Measurements from ENCODE around the gene PAFAH1B1.

DNA sequence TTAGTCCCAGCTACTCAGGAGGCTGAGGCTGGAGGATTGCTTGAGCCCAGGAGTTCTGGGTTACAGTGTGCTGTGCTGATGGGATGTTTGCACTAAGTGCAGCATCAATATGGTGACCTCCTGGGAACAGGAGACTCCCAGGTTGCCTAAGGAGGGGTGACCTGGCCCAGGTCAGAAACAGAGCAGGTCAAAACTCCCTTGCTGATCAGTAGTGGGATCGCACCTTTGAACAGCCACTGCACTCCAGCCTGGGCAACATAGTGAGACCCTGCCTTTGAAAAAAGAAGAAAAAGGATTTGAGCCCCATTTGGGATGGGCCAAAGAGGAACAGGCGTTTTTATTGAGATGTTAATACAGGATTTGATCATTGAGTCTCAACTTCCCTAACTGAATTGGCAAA, 87.5 kb downstream of the PAFAH1B1 start:
- TF ChIP-seq, protein P1, sequence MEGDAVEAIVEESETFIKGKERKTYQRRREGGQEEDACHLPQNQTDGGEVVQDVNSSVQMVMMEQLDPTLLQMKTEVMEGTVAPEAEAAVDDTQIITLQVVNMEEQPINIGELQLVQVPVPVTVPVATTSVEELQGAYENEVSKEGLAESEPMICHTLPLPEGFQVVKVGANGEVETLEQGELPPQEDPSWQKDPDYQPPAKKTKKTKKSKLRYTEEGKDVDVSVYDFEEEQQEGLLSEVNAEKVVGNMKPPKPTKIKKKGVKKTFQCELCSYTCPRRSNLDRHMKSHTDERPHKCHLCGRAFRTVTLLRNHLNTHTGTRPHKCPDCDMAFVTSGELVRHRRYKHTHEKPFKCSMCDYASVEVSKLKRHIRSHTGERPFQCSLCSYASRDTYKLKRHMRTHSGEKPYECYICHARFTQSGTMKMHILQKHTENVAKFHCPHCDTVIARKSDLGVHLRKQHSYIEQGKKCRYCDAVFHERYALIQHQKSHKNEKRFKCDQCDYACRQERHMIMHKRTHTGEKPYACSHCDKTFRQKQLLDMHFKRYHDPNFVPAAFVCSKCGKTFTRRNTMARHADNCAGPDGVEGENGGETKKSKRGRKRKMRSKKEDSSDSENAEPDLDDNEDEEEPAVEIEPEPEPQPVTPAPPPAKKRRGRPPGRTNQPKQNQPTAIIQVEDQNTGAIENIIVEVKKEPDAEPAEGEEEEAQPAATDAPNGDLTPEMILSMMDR (optimal IDR thresholded peaks at IDR 0.05 in 1 of 3, IDR thresholded peaks at IDR 0.05 in 1 of 3, conservative IDR thresholded peaks at IDR 0.05 in 1 of 3; ENCODE audit: extremely low read depth in 1 of 3, insufficient read depth in 2 of 3, low read length in 3 of 3), result no peak
- no peak for TF ChIP-seq EZH2 (IDR thresholded peaks at IDR 0.05; ENCODE audit: low read length)
